ENCODE results near the gene SLC2A1. TPM values are rescaled to one million over a fixed set of nuclear protein-coding genes. Genes with fewer than 3 reads are reported as not detected.

The SLC2A1 gene
- total and polyA plus RNA-seq, 9 of the 15 experiments (the other 6 are each of a cell fraction or from before 2014, with no cell fraction given), result 12.6 to 153 (median 48.0) TPM

GRCh38 chr1:42958488-42959319 is at the start of gene SLC2A1 (continued):
- TF ChIP-seq LARP7 (IDR thresholded peaks at IDR 0.05), result no peak
- no peak for TF ChIP-seq SRSF7 (optimal IDR thresholded peaks at IDR 0.05; ENCODE audit: low read depth, low read length)
- TF ChIP-seq NONO (IDR thresholded peaks at IDR 0.05; ENCODE audit: low read depth in 2 of 2, low read length in 1 of 2), result peak in 1 of 2 experiments; percentile 76; a peak in 3 of 4 replicates
- 0 out of 2 replicates have a peak, but pooled peaks have one; percentile 13 for TF ChIP-seq KLF13 (tag; IDR thresholded peaks at IDR 0.05; ENCODE audit: borderline replicate concordance, low read depth)
- no peak for TF ChIP-seq SNAPC5 (CRISPR knock-in tag; IDR thresholded peaks at IDR 0.05)
- TF ChIP-seq RAD51 (IDR thresholded peaks at IDR 0.05; ENCODE audit: borderline replicate concordance, low read depth), result no peak
- peak; percentile 86 for TF ChIP-seq TAF9B (IDR thresholded peaks at IDR 0.05; ENCODE audit: partially characterized antibody)
- no peak for TF ChIP-seq FOXK1 (CRISPR knock-in tag; IDR thresholded peaks at IDR 0.05; ENCODE audit: borderline replicate concordance)
- TF ChIP-seq ZNF644 (tag; IDR thresholded peaks at IDR 0.05; ENCODE audit: low read depth), result no peak
- peak in 1 of 2 experiments; percentile 16; a peak in 1 of 4 replicates for TF ChIP-seq RCOR1 (IDR thresholded peaks at IDR 0.05; ENCODE audit: borderline replicate concordance in 1 of 2, low read depth in 2 of 2, low read length in 2 of 2)
- peak; percentile 10; the same call in 1 of the 2 replicates for TF ChIP-seq RNF2 (IDR thresholded peaks at IDR 0.05)
- TF ChIP-seq E2F5 (CRISPR knock-in tag; IDR thresholded peaks at IDR 0.05), result peak; percentile 88; the same call in 1 of the 2 replicates
- TF ChIP-seq ZNF445 (CRISPR knock-in tag; IDR thresholded peaks at IDR 0.05; ENCODE audit: low read depth), result no peak
- TF ChIP-seq PATZ1 (CRISPR knock-in tag; IDR thresholded peaks at IDR 0.05; ENCODE audit: borderline replicate concordance), result no peak
- no peak for TF ChIP-seq ZNF121 (CRISPR knock-in tag; conservative IDR thresholded peaks at IDR 0.05)
- TF ChIP-seq CHAMP1 (IDR thresholded peaks at IDR 0.05), result no peak
- TF ChIP-seq RFX5 (IDR thresholded peaks at IDR 0.05; ENCODE audit: low read depth, low read length), result no peak
- TF ChIP-seq PURB (CRISPR knock-in tag; IDR thresholded peaks at IDR 0.05; ENCODE audit: low read depth), result no peak
- TF ChIP-seq ZNF398 (CRISPR knock-in tag; IDR thresholded peaks at IDR 0.05), result no peak
